CD4-positive, alpha-beta T cell treated with Interleukin-17A for 4 hours (primary cell): ENCODE measurements around the gene TBX15.

Source experiments
- DNase-seq: peaks from one replicate; pipeline ENCODE4 v3.0.0-alpha.2; 2020; ENCODE audit warnings: mixed read lengths

The TBX15 gene

GRCh38 chr1:119001181-119002027, 13.3 kb upstream of the TBX15 start:
- no peak for DNase-seq

GRCh38 chr1:119000371-119001180, 12.4 kb upstream of the TBX15 start:
- no peak for DNase-seq

GRCh38 chr1:118999348-119000071, 11.4 kb upstream of the TBX15 start:
- DNase-seq, result no peak

GRCh38 chr1:118998171-118998570, 10.0 kb upstream of the TBX15 start:
- no peak for DNase-seq

- no peak for DNase-seq
These were observed 9.1 kb upstream of the TBX15 start for GRCh38 chr1:118997225-118997624.

- no peak for DNase-seq
These were observed 7.3 kb upstream of the TBX15 start for GRCh38 chr1:118995312-118996016.

GRCh38 chr1:118993700-118994026, 5.5 kb upstream of the TBX15 start:
- no peak for DNase-seq

- no peak for DNase-seq
These were observed 4.9 kb upstream of the TBX15 start for GRCh38 chr1:118992868-118993699.

GRCh38 chr1:118992237-118992825, 4.2 kb upstream of the TBX15 start:
- no peak for DNase-seq

- no peak for DNase-seq
These were observed 3.3 kb upstream of the TBX15 start for GRCh38 chr1:118991448-118991847.

GRCh38 chr1:118990513-118991152, 2.5 kb upstream of the TBX15 start:
- DNase-seq, result no peak

GRCh38 chr1:118989878-118990378, 1.8 kb upstream of the TBX15 start:
- DNase-seq, result no peak

- DNase-seq, result no peak
These were observed 1.1 kb upstream of the TBX15 start for GRCh38 chr1:118989006-118989815.

- no peak for DNase-seq
These were observed 516 bp downstream of the TBX15 start for GRCh38 chr1:118987468-118988185.

GRCh38 chr1:118986555-118987467, 1.3 kb downstream of the TBX15 start:
- DNase-seq, result no peak

GRCh38 chr1:118985640-118986554, 2.2 kb downstream of the TBX15 start:
- DNase-seq, result no peak
